Left renal cortex interstitium (tissue), 4 donors: ENCODE measurements around the gene MICALL2. TPM values are rescaled to one million over a fixed set of nuclear protein-coding genes. Genes with fewer than 3 reads are reported as not detected.

Experiments used
- polyA plus RNA-seq, 4 donors: library from polyadenylated mRNA; unstranded; fragments of 120-200 nt; gene quantifications; one replicate each; pipeline ENCODE4 v1.2.1, GENCODE V29; 2013; ENCODE audit not compliant: insufficient read length in 4 of 4

MICALL2 gene
- polyA plus RNA-seq, 4 donors: 5.8 to 14.1 (median 11.5) TPM

Other genes with a start within 250 kb of the MICALL2 start
- gene UNCX, start 226.6 kb downstream of the MICALL2 start, polyA plus RNA-seq: 10 to 100 TPM in 3 of 4 donors, 1 to 10 TPM in 1; 6.6 to 20.2 (median 15.1) TPM
- 100 to 1,000 TPM in 1 of 4 donors, 10 to 100 TPM in 3; 52.7 to 102 (median 84.0) TPM for gene INTS1, start 44.9 kb upstream of the MICALL2 start, polyA plus RNA-seq
- 10 to 100 TPM in 3 of 4 donors, 1 to 10 TPM in 1; 6.5 to 15.6 (median 12.8) TPM for gene MAFK, start 71.2 kb upstream of the MICALL2 start, polyA plus RNA-seq
- 10 to 100 TPM in 1 of 4 donors, 1 to 10 TPM in 3; 3.5 to 11.5 (median 6.8) TPM for gene TMEM184A, start 96.7 kb upstream of the MICALL2 start, polyA plus RNA-seq
- gene PSMG3, start 110.6 kb upstream of the MICALL2 start, polyA plus RNA-seq: 10 to 100 TPM; 28.9 to 40.5 (median 35.5) TPM
- 10 to 100 TPM; 11.7 to 22.0 (median 17.5) TPM for gene ELFN1, start 210.8 kb upstream of the MICALL2 start, polyA plus RNA-seq